IPS-11a (cell line): ENCODE measurements around the gene UNC79.

Experiments used
- H3K4me3 ChIP-seq: one replicate; pipeline ENCODE4 v1.5.1; 2013; ENCODE audit warnings: low read depth, low read length, control low read depth

The UNC79 gene

GRCh38 chr14:93723001-93723400, 292.3 kb downstream of the UNC79 start:
- H3K4me3 ChIP-seq: no peak overlapping the region

DNA sequence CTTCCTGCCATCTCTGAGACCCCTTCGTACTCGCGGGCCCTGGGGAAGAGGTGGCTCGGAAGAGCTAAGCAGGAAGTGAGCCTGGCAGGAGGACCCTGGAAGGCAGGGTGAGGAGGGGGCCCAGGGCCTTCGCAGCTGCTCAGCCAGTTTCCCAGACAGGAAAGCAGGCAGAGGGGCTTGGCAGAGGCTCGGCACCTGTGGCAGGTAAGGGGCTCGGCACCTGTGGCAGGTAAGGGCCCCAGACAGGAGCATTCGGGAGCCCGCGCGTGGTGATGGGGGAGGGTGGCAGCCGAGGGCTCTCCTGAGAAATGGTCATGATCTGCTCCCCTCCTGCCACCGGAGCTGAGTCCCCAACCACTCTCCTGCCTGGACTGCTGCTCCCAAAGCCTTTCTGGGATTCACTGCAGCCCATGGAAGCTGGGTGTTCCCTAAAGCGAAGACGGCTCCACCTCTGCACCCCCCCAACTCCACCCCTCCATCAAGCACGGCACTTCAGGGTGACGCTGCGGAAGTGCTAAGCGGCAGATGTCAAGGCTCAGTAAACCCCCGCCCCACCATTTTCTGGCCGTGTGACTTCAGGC, 294.4 kb downstream of the UNC79 start:
- no peak overlapping the region for H3K4me3 ChIP-seq

DNA sequence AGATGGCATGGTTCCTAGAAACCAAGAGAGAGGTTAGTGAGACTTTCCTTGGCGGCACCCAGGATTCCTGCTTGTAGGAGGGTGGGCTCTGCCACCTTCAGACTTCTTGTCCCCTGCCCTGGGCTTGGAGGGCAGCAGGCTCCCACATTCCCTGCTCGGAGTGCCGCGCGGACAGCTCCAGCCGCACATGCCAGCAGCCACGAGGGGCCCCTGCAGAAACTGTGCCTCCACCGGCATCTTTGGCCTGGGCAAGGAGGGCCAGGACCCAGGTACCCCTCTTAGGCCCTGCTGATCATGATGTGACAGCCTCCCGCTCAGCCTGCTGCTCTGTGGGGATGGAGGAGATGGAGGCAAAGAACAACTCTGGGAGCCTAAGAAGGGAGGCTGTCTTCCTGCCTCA, 295.3 kb downstream of the UNC79 start:
- no peak overlapping the region for H3K4me3 ChIP-seq

DNA sequence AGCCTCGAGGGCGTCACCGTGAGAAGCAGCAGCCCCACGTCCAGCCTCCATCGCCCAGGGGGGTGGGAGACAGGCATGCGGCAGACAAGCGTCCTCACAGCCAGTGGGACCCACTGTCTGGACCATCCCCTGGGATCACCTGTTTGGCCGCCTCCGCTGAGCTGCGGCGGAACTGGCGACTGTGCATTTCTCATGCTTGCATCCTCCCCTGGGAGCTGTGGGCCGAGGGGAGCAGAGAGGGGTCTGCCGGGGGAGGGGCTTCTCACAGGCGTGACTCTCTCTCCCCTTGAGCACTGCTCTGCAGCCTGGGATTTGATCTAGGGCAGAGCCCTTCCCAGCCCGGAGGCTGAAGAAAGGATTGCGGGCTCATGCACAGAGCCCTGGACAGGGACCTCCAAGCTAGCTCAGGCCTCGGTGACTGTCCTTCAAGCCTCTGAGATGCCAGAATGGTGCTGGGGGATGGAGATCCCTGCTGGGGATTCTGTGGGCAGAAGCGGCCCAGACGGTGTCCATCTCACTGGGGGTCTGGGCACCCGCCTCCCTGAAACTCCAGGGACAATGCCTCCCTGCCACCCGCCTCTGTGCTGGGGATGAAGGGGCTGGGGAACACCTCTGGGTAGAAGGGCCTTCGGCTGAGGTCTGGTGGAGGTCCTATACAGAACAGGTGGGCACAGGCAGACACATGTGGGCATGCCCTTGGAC, 296.5 kb downstream of the UNC79 start:
- H3K4me3 ChIP-seq: no peak overlapping the region

DNA sequence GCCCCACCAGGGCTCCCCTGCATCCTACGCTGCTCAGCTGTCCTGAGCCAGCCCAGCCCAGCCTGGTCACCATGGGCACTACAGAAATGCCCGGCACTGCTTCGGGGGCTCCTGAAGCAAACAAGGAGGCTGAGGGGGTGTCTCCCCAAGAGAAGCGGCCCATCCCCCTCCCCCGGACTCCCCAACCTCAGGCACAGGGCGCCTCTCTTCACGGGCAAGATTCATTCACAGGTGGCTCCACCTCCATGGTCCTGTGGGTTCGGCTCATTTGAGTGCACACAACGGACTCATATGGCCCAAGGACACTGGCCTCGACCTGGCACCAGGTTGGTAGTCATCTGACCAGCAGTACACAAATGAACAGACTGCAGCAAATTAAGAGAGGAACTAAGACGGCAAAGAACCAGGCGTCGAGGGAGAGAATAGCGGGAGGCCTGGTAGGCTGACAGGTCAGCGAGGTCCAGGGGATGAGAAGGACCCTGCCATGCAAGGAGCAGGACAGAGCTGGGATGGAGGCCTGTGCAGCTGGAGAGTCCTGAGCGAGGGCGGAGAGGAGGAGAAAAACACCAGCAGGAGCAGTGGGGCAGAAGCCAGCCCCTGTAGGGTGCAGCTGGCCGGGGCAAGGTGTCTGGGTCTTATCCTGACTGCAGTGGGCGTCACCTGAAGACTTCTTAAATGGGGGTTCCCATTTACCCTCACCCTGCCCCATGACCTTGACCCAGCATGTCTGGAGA, 297.3 kb downstream of the UNC79 start:
- no peak overlapping the region for H3K4me3 ChIP-seq

DNA sequence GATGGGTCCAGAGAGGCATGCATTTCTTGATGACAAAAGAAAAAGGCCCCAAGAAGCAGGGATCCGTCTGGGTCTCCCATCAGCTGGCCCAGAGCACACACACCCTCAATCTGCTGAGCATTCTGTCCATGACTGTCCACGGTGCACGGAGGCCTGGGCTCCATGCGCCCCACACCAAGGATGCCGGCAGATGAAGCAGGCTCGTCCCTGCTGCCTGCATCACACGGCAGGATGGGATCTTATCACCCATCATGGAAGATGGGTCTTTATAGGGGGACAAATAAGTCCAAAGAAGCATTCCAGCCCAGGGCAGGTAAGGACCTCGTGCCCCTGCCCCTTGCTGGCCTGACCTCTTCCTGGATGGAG, 297.9 kb downstream of the UNC79 start:
- no peak overlapping the region for H3K4me3 ChIP-seq

GRCh38 chr14:93729993-93730392, 299.3 kb downstream of the UNC79 start:
- H3K4me3 ChIP-seq: no peak overlapping the region

GRCh38 chr14:93731753-93732152, 301.0 kb downstream of the UNC79 start:
- no peak overlapping the region for H3K4me3 ChIP-seq

DNA sequence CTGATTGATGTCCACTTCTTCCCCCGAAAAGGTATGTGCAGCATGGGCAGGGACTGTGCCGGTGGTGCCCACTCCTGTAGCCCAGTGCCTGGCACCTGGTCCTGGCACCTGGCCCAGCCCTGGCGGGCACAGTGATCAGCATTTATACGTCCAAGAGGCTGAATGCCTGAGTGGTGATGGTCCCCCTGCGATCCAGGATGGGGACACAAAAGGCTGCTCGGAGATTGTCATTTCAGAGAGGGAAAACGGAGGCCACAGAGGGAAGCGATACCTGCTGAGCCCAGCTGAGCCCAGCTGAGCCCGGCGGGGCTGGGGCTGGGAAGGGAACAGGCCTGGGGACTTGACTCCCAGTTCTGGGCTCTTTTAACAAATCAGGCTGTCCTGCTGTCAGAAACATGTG, 301.8 kb downstream of the UNC79 start:
- no peak overlapping the region for H3K4me3 ChIP-seq

DNA sequence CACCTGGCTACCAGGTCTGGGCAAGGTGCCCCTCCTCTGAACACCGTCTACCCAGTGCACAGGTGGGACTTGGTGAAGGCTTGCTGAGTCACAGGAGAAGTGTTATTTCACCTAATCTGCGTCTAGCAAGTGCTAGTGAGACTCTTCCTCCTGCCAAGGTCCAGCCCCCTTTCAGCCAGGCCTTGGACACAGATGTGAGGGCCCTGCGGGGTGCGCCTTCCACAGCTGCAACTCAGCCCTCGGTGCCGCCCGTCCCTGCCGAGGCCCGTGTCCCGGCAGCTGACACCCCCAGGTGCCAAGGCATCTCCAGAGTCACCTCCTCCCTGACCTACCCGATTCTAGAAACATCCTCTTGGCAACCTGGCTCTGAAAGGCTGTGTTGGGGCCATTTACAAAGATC, 302.5 kb downstream of the UNC79 start:
- H3K4me3 ChIP-seq: no peak overlapping the region

- no peak overlapping the region for H3K4me3 ChIP-seq
These were observed 302.9 kb downstream of the UNC79 start for GRCh38 chr14:93733631-93734030.

DNA sequence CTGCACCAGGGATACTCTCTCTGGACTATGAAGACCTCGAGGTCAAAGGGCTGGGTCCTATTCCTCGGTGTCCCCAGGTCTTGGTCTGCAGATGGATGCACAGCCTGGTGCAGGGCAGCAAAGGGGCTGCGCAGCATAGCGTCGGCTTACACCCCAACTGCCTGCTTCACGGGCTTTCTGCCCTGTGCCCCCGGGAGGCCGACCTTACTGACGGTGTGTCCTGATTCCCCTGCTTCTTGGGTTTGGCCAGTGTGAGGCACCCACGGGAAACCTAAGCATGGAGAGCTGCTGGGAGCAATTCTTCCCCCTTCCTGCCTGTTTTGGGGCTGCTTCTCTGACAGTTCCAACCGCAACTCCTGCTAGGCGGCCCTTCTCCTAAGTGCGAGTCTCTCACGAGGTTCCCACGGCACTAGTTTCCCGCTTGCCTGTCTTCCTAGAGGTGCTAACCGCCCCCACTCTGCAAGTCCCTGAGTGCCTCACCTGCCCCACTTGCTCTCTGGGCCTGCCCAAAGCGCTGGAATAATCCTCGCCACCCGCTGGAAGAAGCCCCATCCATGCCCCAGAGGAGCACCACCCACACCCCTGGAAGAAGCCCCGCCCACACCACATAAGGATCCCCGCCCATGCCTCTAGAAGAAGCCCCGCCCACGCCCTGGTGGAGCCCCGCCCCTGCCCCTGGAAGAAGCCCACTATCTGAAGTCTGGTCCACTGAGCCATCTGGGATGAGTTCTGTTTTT, 303.5 kb downstream of the UNC79 start:
- H3K4me3 ChIP-seq: no peak overlapping the region

- H3K4me3 ChIP-seq: no peak overlapping the region
These were observed 304.5 kb downstream of the UNC79 start for GRCh38 chr14:93735206-93735605.

- no peak overlapping the region for H3K4me3 ChIP-seq
These were observed 305.8 kb downstream of the UNC79 start for GRCh38 chr14:93736378-93737014.

DNA sequence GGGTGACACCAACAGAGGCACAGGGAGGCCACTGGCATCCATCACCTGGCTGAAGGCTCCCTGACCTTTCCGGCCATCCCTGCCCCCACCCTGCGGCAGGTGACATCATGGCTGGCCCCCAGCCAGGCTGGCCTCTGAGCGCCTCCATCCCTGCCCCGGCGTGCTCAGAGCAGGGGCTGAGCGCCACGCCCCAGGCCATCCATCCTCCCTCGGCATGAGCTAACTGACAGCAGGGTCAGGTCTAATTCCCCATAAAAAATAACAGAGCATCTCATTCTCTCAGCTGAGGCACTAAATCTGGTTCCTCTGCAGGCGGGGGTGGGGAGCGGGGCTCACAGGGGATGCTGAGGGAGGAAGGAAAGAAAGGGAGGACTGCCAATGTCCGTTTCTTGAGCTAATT, 306.9 kb downstream of the UNC79 start:
- H3K4me3 ChIP-seq: no peak overlapping the region

DNA sequence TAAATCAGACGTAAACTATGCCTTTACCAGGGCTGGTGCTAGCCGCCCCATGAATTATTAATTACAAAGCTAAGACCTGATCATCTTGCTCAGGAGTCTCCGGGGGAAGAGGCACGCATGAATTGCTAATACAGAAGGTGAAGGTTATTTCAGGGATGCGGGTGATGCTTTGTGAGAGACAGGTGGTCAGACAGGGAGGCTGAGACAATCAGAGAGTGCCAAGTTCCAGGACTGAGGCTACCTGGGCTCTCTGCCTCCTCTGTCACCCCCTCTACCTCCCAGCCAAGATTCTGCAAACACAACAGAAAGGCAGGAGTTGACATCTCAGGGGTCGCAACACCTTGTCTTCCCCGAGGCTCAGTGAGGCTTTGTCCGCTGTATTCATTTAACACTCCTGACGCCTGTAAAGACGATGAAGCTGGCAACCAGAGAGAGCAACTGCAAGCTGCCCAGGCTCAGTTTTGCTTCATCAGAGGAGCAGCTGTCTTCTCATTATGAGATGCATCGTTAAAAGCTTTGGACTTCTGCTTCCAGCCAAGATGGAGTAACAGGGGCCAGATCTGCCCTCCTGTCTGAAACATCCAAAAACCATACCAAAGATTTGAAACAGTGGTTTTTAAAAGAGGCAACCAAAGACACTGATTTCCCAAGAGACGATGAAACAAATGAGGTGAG, 311.0 kb downstream of the UNC79 start:
- H3K4me3 ChIP-seq: no peak overlapping the region

DNA sequence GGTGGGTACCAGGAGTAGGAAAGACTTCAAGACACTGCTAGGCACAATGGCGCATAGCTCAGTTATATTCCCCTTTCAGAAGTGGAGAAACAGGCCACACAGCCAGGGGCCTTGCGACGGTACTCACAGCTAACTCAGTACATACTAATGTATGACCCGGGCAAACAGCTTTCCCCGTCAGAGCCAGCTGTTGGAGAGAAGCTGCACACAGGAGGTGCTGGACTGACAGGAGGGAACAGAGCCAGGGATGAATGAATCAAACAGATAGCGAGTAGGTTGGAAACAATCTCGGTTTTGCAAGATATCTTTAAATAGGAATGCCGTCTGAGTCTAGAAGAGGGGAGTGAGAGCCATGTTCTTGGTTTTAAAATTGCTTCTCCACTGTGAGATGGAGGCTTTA, 312.0 kb downstream of the UNC79 start:
- H3K4me3 ChIP-seq: no peak overlapping the region

DNA sequence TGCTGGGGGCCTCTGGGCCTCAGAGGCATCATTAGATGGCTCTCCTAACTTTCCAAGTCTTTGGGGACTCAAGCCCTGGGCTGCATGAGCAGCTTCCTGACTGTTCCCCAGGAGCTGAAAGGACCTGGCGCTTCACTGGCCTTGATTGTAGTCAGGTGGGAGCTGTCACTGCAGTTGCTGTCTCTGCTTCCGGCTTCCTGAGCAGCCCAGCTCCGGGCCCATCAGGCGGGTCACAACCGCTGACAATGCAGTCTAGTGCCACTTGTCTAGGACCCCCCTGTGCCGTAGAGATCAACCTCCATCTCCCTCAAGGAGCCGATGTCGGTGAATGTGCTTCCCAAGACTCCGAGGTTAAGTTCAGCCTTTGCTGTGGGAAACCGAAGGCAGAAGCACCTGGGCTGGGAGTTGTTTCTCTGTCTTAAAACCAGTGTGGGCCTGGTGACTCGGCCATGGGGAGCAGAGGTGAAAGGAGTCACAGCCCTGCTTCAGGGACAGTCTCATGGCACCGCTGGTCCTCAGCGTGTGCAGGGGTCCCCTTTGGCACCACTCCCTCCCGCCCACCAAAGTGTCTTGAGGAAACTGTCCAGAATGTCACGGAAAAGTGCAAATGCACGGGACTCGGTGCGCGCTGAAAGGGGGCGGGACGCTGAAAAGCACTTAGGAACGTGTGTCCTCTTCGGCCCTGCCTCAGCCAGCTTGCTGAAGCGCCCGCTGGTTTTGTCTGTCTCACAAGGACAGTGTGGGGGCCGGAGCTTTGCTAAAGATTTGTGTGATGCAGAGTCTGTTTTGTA, 312.7 kb downstream of the UNC79 start:
- H3K4me3 ChIP-seq: no peak overlapping the region

- H3K4me3 ChIP-seq: no peak overlapping the region
These were observed 313.4 kb downstream of the UNC79 start for GRCh38 chr14:93744176-93744575.

DNA sequence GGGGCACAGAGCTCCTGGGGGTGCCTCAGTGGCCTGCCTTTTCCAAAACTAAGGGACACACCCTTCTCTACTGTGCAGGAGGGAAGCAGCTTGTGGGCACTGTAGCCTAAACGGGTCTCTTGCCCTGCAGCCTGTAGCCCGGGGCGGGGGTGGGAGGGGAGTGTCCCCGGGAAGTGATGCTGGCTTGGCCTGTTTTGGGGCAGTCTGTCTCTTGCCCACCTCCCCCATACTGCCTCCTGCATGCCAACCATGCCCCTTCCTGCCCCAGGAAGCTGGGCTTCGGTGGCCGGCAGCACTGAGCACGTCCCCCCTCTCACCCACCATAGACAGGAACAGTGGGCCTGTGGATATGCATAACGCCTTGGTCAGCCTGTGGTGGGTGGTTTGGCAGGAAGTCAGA, 314.1 kb downstream of the UNC79 start:
- no peak overlapping the region for H3K4me3 ChIP-seq
